ENCODE measurements around the gene GRID2. TPM values are rescaled to one million over a fixed set of nuclear protein-coding genes. Genes with fewer than 3 reads are reported as not detected.

The GRID2 gene
- total and polyA plus RNA-seq, 12 donors = 0.55 to 4.0 (median 2.0) TPM

DNA sequence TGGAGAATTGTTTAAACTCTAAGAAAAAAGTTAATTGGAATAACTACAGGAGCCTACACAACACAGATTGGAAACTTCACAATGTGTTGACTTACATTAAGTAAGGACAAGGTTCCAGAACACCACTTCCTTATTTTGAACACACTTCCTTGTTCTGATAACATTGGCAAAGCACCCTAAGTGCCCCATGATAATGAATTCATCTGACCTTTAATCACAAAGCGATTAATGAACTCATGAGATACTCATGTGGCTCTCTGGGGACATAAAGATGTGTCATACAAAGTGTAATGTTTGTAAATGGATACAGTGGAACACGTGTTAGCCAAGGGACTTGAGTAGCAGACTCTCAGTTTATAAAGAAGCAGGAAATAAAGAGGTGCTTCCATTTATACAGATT is 1455.7 kb downstream of the GRID2 start:
- H3K4me1 ChIP-seq (replicated peaks in 1 of 2) = no peaks in the 10 kb centered on the region
- H3K27ac ChIP-seq = no peak overlapping the region
- no peak overlapping the region for H3K4me3 ChIP-seq
- no peaks in the 10 kb centered on the region for H3K36me3 ChIP-seq (replicated peaks in 1 of 2)
- intact Hi-C loops (cut with DNase I) = no loop called here
- 35 to 57% (median 47%) methylated on average over 2 of the region's 2 CpGs for WGBS, 4 donors
- DNase-seq = no peak
- H3K27me3 ChIP-seq = no peaks in the 10 kb centered on the region
- TF ChIP-seq POLR2A (IDR thresholded peaks at IDR 0.05) = no peak
- TF ChIP-seq, protein P1, sequence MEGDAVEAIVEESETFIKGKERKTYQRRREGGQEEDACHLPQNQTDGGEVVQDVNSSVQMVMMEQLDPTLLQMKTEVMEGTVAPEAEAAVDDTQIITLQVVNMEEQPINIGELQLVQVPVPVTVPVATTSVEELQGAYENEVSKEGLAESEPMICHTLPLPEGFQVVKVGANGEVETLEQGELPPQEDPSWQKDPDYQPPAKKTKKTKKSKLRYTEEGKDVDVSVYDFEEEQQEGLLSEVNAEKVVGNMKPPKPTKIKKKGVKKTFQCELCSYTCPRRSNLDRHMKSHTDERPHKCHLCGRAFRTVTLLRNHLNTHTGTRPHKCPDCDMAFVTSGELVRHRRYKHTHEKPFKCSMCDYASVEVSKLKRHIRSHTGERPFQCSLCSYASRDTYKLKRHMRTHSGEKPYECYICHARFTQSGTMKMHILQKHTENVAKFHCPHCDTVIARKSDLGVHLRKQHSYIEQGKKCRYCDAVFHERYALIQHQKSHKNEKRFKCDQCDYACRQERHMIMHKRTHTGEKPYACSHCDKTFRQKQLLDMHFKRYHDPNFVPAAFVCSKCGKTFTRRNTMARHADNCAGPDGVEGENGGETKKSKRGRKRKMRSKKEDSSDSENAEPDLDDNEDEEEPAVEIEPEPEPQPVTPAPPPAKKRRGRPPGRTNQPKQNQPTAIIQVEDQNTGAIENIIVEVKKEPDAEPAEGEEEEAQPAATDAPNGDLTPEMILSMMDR (IDR thresholded peaks at IDR 0.05) = no peak
- H3K9me3 ChIP-seq (replicated peaks in 1 of 3) = no peaks in the 10 kb centered on the region

- TF ChIP-seq, protein P1 (IDR thresholded peaks at IDR 0.05) = no peak
- H3K27me3 ChIP-seq = no peaks in the 10 kb centered on the region
- intact Hi-C loops (cut with DNase I) = no loop called here
- no peak for DNase-seq
- H3K27ac ChIP-seq = no peak overlapping the region
- WGBS, 4 donors = 77 to 88% (median 82%) methylated on average over 2 of the region's 2 CpGs
- H3K36me3 ChIP-seq (replicated peaks in 1 of 2) = no peaks in the 10 kb centered on the region
- H3K4me1 ChIP-seq (replicated peaks in 1 of 2) = no peaks in the 10 kb centered on the region
- no peaks in the 10 kb centered on the region for H3K9me3 ChIP-seq (replicated peaks in 1 of 3)
- H3K4me3 ChIP-seq = no peak overlapping the region
These were observed 1456.5 kb downstream of the GRID2 start for GRCh38 chr4:93760284-93760683.

- H3K4me3 ChIP-seq = no peak overlapping the region
- H3K4me1 ChIP-seq (replicated peaks in 1 of 2) = no peaks in the 10 kb centered on the region
- H3K27ac ChIP-seq = no peak overlapping the region
- no peak for DNase-seq
- H3K36me3 ChIP-seq (replicated peaks in 1 of 2) = no peaks in the 10 kb centered on the region
- 56 to 73% (median 68%) methylated on average over 1 of the region's 1 CpG for WGBS, 4 donors
- no peaks in the 10 kb centered on the region for H3K9me3 ChIP-seq (replicated peaks in 1 of 3)
- no peak for TF ChIP-seq POLR2A (IDR thresholded peaks at IDR 0.05)
- TF ChIP-seq, protein P1 (IDR thresholded peaks at IDR 0.05) = no peak
- intact Hi-C loops (cut with DNase I) = no loop called here
- H3K27me3 ChIP-seq = no peaks in the 10 kb centered on the region
These were observed 1457.5 kb downstream of the GRID2 start for GRCh38 chr4:93761286-93761685.

DNA sequence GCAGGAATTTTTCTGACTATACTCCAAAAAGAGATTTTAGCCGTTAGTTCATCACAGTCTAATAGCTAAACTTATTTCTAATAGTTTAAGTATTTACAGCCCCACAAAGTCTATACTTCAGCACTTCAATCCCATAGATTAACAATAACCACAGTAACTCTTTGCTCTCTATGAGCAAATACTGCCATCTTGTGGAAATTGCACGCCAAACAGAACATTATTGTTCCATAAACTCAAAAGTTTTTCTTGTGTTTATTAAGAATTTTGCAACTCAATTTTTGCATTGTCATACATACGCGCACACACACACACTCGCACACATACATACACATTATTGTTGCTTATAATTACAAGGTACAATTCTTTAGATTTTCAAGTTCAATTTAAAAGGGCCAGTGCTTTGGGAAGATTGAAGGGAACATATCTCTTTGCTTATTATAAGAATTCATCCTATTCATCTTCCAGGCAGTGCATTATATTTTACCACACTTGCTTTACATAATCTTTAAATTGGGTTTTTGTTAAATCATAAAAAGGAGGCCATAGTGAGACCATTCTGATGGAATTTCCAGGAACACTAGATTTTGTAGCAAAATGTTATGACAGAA is 1461.0 kb downstream of the GRID2 start:
- no peaks in the 10 kb centered on the region for H3K27me3 ChIP-seq
- no peaks in the 10 kb centered on the region for H3K4me1 ChIP-seq (replicated peaks in 1 of 2)
- no peak for TF ChIP-seq POLR2A (IDR thresholded peaks at IDR 0.05)
- TF ChIP-seq, protein P1 (IDR thresholded peaks at IDR 0.05) = peak; percentile 53 to 84 (median 71)
- intact Hi-C loops (cut with DNase I) = no loop called here
- no peak overlapping the region for H3K4me3 ChIP-seq
- H3K27ac ChIP-seq = no peak overlapping the region
- DNase-seq = peak in 4 of 7 donors; percentile 14 to 36 (median 26)
- no peaks in the 10 kb centered on the region for H3K9me3 ChIP-seq (replicated peaks in 1 of 3)
- H3K36me3 ChIP-seq (replicated peaks in 1 of 2) = no peaks in the 10 kb centered on the region
- WGBS, 4 donors = 0 to 4% (median 2%) methylated on average over 5 of the region's 5 CpGs
